Fibroblast of pulmonary artery (primary cell): ENCODE results near the gene RIMBP2.

Experiments used
- DNase-seq: peaks from one replicate; pipeline ENCODE4 v3.0.0-alpha.2; 2010; ENCODE audit warnings: low read depth
- H3K4me3 ChIP-seq: replicated peaks from 2 replicates; pipeline ENCODE4 v1.5.1; 2011; ENCODE audit warnings: low read depth, mild to moderate bottlenecking, control low read depth, low read length, moderate library complexity
- TF ChIP-seq, protein P1 (sequence below): IDR thresholded peaks from 2 replicates; pipeline ENCODE4 v1.5.1; 2011; ENCODE audit warnings: mild to moderate bottlenecking, control low read depth, low read length, inconsistent platforms; ENCODE audit errors: missing control alignments

The RIMBP2 gene

DNA sequence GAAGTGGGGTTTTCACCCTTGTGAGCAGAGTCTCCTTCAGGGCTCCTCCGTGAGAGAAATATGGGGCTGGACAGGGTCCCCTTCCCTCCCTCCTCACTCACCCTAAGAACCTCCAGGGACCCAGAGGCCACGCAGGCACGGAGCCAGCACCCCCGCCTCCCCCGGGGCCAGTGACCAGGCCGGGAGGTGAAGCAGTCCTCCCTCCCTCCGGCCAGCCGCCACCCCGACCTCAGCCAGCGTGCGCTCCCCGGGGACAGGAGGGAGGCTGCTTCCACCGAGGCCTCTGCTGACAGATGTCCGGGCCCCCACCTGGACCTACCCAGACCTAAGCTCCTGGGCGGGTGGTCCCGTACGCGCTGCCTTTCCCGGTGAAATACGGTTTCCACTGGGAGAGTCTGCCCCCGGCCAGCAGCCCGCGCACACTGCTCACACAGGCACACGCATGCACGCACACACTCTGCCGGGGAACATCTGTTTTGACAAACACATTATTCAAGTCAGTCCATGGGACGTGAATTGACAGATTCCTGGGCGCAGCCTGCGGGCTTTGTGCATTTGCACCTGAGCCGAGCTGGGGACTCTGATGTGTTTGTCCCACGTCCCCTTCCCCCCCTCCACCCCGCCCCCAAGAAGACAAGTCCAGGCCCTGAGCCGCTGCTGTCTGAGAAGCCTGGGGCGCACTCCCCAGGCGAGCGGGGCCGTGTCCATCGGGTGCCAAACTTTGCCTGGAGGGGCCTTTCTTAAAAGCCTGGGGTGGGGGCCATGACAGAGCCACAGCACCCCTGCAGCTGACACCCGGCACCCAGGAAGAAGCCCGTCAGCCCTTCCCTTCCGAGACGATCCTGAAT, 725 bp downstream of the RIMBP2 start:
- no peak for DNase-seq
- TF ChIP-seq, protein P1, sequence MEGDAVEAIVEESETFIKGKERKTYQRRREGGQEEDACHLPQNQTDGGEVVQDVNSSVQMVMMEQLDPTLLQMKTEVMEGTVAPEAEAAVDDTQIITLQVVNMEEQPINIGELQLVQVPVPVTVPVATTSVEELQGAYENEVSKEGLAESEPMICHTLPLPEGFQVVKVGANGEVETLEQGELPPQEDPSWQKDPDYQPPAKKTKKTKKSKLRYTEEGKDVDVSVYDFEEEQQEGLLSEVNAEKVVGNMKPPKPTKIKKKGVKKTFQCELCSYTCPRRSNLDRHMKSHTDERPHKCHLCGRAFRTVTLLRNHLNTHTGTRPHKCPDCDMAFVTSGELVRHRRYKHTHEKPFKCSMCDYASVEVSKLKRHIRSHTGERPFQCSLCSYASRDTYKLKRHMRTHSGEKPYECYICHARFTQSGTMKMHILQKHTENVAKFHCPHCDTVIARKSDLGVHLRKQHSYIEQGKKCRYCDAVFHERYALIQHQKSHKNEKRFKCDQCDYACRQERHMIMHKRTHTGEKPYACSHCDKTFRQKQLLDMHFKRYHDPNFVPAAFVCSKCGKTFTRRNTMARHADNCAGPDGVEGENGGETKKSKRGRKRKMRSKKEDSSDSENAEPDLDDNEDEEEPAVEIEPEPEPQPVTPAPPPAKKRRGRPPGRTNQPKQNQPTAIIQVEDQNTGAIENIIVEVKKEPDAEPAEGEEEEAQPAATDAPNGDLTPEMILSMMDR, result no peak
- H3K4me3 ChIP-seq, result no peak overlapping the region

DNA sequence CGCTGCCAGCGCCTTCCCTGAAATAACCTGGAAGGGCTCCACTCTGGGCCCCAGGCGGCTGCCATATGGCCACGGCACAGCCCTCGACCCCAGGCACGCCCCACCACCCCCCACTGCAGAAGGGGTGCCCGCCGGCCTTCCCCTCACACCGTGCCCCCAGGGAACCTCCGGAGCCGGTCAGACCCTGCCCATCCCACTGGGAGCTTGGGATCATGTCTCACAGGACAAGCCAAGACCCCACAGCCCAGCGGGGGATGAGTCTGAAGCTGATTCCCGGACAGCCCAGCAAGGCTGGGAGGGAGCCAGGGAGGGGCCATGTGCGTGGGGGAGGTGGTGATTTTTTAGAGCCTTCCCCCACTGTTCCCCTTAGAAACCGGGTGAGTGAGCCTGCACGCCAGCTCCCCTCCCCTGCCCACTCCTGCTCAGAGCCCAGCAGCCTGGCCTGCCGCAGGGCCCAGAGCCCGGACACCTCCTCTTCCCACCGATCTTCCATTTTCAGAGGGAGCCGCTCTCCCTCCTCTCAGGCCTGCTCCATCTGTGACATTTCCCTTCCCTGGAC, 1.4 kb downstream of the RIMBP2 start:
- no peak overlapping the region for H3K4me3 ChIP-seq
- no peak for DNase-seq
- TF ChIP-seq, protein P1, result no peak

DNA sequence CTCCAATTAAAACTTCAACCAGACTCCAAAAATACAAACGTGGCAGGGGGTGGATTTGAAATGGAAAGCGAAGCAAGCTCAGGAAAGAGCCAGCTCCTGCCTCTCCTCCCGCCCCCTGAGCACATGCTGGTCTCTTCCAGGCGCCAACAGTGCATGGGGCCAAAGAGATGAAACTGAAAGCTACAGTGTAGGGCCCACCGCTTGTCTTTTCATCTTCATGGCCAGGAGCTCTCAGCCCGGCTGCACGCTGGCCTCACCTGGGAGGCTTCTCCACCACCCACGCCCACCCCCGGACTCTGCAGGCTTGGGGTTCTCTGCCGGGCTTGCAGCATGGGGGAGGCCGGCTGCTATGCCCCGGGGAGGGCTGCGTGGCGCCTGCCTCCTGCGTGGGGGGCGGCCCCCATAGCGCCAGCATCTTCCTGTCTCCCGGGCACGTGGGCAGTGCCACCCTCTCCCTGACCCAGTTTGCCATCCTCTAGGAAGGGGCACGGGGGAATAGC, 2.0 kb downstream of the RIMBP2 start:
- TF ChIP-seq, protein P1, result no peak
- no peak for DNase-seq
- no peak overlapping the region for H3K4me3 ChIP-seq

DNA sequence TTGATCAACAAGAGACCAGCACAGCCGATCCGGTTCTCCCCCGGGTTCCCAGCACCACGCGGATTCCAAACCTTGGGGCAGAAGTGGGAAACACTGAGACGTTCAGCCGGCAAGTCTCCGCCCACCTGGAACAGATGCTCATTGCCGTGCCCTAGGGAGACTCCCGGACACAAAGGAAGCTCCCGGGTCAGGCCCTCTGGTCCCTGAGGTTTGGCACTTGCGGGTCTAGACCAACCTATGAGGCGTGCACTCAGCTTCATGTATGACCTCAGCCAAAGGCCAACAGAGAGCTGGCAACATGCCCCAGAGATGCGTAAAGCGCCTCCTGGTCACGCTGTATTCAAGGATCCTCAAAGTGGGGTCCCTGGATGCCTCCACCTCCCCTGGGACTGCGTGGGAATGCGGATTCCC, 2.5 kb downstream of the RIMBP2 start:
- TF ChIP-seq, protein P1, result no peak
- no peak for DNase-seq
- H3K4me3 ChIP-seq, result no peak overlapping the region

DNA sequence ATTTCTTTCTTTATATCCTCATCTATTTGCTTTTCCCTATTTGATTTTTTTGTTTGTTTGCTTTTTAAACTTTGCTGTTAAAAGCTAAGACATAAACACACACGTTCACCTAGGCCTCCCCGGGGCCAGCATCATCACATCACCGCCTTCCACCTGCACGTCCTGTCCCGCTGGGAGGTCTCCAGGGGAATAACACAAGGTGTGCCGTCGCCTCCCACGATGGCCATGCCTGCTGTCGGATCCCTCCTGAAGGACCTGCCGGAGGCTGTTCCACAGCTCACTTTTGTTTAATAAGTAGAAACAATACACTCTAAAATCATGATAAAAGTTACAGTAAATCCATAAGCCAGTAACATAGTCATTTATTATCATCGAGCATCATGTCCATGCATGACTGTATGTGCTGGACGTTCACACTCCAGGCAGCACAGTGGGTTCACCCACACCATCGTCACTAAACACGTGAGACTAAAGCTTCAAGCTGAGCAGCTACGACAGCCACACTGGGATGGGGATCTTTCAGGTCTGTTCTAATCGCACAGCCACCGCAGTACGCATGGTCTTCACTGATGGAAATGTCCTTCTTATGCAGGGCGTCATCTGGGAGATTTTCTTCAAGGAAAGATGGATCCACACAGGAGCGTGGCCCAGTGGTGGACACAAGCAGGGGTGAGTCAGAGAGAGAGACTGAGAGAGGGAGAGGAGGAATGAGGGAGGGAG, 3.6 kb downstream of the RIMBP2 start:
- DNase-seq, result no peak
- TF ChIP-seq, protein P1, result no peak
- no peak overlapping the region for H3K4me3 ChIP-seq

DNA sequence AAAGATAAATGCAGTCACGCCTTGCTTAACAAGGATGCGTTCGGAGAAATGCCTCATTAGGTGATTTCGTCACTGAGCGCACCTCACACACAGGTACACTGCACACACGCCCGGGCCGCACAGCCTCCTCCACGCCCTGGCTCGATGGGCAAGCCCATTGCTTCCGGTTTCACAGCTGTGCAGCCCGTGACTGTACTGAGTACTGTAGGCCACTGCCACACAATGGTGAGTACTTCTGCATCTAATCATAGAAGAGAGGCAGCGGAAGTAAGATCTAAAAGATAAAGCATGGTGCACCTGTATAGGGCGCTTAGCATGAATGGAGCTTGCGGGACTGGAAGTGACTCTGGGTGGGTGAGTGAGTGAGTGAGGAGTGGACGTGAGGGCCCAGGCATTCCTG, 4.3 kb downstream of the RIMBP2 start:
- DNase-seq, result no peak
- TF ChIP-seq, protein P1, result no peak
- H3K4me3 ChIP-seq, result no peak overlapping the region
